GM19463 (cell line): Measurements from ENCODE around the gene PTPRE.

Source experiments
- ATAC-seq: cut with Tn5 transposase; IDR thresholded peaks from one replicate; pipeline ENCODE4 v1.9.1; 2021; ENCODE audit warnings: mild to moderate bottlenecking, moderate library complexity; ENCODE audit not compliant: unreplicated experiment

Gene PTPRE

DNA sequence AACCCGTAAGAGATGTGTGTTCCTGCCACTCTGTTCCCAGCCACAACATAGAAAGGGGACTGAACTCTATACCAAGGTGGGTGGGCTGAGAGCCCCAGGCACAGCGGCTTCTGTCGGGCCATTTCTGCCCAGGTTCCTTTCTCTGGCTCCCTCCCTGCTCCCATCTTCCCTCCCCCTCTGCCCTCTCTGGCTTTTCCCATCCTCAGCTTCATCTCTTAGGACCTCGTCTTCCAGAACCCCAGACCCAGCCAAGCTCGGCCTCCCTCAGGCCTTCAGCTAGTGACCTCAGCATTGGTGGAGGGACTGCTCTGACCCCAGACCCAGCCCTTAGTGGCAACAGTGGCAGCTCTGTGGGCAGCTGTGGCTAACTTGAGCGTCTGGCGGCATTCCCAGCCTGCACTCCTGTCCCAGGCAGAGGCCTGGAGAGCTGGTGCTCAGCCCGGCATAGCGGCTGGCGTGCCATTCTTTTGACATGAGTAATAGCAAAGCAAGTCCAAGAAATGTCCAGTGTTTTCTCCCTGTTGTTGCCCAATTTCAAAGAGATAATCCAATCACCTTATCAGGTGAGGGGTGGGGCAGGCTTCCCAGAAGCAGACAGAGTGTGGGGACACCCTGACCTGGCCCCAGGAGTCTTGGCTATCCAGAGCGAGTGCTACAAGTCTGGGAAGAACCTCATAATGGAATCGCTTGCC, 15.9 kb downstream of the PTPRE start:
- ATAC-seq: no peak

DNA sequence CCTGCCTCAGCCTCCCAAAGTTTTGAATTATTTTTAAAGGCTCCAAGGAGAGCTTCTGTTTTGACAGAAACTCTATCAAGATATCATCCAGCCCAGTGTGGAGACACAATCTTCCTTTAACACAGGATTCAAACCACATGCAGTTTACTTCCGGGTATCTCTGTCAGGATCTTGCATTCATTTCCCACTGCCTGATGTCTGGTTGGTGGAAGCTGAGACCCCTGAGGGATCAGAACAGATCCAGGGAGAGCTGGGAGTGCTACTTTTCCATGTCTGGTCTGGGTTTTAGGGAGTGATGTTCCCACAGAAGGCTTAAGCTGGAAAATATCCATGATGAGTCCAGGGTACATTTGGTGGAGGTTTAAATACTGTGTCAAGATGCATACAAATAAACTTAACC, 16.7 kb downstream of the PTPRE start:
- no peak for ATAC-seq

DNA sequence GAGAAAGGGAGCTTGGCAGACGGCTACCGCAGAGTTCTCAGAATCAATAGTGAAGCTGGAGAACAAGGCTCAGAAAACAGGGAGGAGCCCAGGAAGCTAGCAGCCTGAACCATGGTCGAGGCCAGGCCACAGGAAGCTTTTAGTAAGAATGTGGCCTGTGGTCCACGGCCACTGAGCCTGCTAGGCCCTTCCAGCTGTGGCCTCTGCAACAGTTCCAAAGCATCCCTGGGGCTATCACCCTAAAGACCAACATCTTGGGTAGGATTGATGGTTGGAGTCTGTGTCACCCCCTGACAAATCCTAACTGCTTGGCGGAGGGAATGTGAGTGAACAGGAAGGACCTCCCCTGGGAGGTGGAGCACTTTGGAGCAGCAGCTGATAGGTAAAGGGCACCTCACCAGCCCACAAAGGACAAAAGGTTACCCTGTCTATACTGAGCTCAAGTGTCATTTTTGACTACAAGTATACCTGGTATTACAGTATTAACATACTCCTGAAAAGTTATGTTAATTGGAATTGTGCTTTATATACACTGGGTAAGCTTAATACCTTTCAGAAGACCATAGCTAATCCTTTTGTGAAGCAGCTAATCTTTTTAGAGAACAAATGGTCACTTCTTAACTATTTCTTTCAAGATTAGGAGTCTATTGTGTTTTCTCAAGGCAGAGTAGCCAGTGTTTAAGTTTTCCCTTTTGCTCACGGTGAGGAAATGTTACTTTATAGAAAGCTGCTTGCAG, 18.7 kb downstream of the PTPRE start:
- no peak for ATAC-seq

DNA sequence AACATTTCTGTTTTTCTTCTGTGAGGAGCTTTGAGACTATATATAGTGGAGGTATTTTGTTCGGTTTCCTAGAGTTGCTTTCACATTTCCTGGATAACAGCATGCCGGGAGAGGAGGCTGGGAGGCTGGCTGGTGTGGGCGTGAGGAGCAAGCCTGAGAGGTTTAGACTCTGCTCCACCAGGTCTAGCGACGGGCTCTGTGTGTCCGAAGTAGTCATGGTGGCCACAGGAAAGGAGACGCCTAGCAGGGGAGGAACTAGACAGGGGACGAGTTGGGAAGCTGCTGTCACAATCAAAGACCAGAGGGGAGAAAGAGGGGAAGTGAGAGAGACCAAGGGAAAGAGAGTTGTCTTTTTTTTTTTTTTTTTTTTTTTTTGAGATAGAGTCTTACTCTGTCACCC, 19.6 kb downstream of the PTPRE start:
- no peak for ATAC-seq

DNA sequence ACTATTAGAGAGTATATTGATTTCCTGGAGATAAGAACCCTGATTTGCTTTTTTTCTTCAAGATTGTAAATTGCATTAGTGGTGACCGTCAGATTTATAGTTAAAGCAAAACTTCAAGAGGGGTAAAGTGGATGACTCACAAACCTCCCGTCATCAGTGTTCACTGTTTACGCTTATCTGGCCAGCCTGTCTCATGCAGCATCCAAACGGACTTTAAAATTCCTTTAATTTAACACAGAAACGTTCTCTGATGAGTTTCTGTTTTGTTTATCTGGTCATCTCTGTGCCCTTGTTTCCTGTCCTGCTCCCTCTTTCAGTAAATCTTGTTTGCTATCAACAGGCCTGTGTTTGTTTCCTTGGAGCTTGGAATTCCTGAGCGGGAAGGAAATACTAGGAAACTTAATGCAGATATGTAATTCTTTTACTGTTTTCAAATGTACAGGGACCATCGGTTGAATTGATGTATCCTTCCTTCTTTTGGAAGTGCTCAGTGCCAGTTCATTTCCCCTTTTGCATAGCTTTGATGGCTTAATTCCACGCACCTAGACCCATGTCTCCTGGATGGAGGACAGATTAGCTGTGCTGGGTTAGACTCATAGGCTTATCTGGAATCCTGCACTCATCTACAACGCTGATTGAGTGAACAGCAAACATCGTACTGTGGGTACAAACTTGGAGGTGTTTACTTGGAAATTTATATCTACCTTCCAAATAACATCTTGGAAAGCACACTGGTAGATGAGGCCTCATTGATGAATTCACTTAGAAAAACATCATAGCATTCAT, 21.3 kb downstream of the PTPRE start:
- no peak for ATAC-seq

DNA sequence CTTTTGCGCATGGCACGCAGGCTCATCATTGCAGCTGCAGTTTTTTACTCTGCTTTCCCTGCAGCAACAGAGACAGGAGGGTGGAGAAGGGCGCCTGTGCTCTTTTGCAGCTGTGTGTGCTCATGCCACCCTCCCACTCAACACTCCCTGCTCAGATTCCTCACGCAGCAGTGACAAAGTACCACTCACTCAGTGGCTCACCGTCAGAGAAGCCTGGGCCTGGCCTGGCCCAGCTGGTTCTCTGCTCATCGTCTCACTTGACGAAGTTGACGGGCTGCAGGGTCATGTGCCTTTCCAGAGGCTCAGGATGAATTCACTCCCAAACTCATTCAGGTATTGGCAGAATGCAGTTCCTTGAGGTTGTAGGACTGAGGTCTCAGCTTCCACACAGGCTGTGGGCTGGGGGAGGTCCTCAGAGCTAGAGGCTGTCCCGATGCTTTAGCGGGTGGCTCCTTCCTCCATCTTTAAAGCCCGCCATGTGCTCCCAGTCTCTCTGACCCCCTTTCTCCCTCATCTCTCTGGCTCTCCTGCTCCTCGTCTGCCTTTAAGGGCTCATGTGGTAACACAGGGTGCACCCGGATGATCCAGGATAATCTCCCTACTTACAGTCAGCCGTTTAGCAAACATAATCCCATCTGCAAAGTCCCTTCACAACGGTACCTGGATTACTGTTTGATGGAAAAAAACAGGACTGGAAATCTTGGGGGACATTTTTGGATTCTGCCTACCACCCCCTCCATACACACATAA, 25.8 kb downstream of the PTPRE start:
- no peak for ATAC-seq

DNA sequence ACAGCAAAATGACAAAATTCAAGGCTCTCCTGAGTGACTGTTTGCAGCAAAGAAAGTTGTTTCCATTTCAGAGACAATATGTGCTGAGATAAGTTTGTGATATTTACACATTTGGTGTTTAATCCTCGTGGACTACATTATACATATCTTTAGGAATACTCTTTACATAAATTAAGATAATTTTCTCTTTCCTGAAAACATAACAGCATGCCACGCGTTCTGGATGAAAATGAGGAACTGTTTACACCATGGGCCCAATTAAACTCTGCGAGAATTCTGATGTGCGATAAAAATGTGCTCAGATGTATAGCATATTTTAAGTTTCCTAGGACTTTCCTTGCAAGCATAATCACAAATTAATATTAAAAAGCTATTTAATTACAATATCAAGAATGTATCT, 26.4 kb downstream of the PTPRE start:
- no peak for ATAC-seq

DNA sequence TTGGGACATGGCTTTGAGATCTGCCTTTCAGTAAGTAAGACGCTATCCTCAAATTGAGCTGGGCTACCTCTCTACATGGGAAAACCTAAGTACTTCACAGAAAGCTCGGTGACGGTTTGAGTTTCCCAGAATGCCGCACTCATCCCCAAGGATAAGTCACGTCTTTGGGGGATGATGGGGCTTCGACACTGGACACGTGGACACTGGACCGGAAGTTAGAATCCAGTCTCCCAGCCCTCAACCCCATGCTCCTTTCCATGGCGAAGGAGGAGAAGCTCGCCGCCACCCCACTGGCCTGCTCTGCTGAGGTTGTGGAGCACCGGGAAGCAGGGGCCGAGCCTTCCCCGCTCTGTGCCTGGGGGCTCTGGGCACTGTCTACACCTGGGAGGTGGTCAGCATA, 27.5 kb downstream of the PTPRE start:
- ATAC-seq: no peak

DNA sequence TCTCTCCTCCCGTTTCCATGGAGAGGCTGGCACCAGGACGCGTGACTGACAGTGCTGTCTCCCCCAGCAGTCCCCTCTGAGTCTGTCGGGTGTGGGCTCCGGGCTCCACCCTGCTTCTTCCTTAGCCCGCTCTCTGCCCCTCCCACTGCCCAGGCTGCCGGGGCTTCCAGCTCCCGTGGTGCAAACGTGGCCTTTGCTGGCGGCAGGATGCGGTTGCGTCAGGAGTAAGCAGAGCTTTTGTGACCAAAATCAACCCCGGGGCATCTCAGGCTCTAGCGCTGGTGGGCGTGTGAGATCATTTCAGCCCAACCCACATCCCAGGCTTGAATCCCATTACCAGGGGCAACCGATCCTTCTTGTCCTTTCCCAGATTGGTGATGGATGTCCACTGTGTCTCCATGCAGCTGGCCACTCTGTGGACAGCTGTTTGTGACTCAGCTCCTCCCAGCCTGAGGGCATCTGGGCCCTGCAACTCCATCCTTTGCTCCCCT, 28.2 kb downstream of the PTPRE start:
- no peak for ATAC-seq

DNA sequence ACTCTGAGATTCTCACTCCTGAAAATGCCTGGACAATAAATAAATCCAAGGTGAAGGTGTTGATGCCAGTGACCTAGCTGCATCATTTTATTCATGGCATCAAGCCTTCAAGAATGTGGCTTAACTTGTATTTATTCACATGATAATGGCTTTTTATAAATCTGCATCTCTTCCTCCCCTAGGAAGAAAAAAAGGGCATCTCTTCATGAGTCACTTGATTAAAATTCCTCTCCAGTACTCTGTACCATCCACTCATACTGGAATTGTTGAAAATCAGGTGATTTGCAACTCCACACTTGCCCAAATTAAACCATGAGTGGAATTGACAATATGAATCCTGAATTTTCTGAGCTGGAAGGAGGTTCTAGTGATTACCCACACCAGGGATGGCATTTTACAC, 30.2 kb downstream of the PTPRE start:
- no peak for ATAC-seq

DNA sequence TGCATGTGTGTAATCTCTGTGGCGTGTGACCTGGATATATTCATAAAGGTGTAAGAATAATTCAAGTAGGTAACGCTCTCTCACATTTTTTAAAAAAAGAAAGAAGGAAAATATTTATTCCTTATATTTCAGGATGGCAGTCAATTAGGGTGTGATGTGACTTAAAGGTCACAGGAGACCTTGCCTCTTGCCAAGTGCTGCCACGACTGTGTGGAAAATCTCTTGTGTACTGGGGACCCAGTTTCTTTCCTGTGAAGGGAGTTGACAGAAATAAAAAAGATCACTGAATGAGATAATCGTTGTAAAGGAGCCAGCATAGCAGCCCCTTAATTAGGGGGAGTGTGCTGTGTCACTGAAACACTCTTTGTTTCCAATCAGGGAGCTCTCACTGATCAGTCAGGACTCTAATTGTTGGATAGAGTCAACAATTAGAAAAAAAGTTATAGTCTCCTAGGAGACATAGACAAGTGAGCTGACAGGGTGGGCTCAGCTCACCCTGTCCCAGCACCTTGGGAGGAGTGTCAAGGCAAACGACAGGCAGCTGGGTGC, 31.1 kb downstream of the PTPRE start:
- ATAC-seq: no peak

DNA sequence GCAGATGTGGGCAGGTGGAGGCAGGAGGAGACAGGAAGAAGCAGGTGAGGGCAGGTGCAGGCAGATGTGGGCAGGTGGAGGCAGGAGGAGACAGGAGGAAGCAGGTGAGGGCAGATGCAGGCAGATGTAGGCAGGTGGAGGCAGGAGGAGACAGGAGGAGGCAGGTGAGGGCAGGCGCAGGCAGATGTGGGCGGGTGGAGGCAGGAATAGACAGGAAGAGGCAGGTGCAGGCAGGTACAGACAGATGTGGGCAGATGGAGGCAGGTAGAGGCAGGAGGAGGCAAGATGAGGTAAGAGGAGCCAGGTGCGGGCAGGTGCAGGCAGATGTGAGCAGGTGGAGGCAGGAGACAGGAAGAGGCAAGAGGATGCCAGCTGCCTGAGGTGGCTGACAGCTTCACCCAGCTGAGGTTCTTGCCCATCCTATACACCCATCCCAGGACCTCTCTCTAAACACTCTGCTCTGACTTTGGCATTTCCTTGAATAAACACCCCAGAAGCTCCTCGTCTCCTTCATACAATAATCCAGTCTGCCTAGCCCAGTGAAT, 33.0 kb downstream of the PTPRE start:
- ATAC-seq: no peak

DNA sequence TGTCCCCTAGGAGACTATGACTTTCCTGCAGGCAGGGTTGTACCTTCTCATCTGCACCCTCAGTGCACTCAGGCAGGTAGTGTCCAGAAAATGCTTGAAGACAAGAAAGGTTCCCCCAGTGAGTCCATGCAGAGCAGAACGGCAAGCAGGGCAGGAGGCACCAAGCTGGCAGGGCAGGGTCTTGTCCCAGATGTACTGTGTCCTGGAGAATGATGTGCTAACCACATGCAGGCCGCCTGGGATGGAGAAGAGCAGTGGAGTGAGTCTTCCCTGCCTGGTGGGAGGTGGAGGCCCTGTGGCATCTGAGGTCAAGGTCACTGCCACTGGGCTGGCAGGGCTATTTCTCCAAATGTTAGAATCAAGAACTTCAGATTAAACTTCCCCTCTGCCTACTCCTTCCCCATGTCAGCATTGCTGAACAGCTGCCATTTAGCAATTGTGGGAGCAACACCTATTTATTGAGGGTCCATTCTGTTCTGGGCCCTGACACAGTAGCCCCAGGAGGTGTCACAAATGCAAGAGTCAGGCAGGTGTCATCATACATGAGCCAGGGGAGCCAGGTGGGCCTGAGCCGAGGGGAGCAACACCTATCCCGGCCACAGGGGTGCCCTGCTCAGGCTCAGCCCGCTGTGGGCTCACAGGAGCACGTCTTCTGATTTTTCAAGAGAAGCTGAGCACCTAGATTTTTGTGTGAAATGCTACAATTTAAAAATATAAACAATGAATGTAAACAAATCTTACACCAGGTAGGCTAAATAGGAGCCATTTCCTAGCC, 34.1 kb downstream of the PTPRE start:
- no peak for ATAC-seq

DNA sequence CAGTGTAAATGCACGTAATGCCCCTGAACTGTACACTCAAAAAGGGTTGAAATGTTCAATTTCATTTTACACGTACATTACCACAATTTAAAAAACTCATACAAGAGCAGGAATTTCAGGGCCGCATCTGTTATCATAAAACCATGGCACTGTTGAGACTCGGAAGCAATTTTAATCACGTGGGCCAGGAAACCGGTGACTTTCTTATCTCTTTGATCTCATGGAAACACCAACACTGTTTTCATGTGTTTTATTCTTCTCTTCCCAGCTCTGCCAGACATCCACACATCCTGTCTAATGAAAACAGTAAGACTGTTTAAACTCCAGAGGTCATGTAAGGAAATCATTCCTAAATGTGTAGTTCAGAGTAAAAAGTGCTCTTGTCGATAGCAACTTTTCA, 35.9 kb downstream of the PTPRE start:
- no peak for ATAC-seq

DNA sequence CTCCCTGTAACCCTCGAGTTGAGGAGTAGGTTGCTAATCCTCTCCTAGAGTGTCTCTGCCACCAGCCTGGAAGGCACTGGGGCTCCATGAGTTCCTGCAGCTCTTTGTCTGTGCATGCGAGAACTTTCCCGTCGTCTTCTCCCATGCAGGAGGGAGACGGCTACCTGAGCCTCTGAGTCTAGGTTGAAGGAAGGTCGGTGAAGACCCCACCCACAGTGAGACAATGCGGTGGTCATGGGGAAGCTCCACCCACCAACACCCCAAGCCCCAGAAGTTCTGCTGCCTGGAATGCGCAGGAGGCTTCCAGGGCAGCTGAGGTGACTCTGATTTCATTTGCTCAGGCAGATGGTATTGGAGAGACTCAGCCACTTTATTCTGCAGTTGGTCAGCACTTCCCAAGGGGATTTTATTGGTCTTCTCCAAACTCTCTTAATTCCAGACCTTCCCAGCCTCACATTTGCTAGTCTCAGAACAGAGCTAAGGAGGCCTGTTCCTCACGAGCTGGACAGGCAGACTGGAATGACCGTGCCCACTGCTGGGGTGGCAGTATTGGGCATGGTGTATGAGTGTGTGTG, 36.5 kb downstream of the PTPRE start:
- ATAC-seq: no peak

DNA sequence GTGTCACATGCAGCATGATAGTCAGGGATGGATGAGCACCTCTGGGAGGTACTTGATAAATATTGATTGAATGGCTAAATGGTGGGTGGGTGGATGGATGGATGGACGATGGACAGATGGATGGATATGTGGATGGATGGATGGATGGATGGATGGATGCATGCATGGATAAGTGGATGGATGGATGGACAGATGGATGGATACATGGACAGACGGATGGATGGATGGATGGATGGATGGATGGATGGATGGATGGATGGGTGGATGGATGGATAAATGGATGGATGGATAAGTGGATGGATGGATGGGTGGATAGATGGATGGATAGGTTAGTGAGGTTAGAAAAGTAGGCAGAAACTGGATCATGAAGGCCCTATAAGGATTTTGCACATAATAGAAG, 37.4 kb downstream of the PTPRE start:
- no peak for ATAC-seq

DNA sequence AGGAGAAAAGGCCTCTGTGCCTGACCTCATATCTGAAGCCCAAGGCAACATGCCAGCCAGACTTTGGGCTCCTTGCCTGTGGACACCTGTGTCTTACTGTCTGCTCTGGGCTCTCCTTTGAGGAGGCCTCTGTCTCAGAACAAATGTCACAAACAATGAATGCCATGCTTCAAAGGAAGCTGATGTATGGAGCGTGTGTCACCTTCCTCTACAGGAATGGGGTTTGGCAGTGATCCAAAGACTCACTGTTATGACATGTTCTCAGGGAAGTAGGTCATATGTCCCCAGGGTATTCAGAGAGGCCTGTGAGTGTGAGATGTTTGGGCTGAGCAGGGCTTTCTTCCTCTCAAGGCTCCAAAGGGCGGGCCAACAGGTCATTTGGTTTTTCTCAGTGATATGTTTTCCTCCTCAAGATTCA, 38.4 kb downstream of the PTPRE start:
- peak; percentile 66 for ATAC-seq

DNA sequence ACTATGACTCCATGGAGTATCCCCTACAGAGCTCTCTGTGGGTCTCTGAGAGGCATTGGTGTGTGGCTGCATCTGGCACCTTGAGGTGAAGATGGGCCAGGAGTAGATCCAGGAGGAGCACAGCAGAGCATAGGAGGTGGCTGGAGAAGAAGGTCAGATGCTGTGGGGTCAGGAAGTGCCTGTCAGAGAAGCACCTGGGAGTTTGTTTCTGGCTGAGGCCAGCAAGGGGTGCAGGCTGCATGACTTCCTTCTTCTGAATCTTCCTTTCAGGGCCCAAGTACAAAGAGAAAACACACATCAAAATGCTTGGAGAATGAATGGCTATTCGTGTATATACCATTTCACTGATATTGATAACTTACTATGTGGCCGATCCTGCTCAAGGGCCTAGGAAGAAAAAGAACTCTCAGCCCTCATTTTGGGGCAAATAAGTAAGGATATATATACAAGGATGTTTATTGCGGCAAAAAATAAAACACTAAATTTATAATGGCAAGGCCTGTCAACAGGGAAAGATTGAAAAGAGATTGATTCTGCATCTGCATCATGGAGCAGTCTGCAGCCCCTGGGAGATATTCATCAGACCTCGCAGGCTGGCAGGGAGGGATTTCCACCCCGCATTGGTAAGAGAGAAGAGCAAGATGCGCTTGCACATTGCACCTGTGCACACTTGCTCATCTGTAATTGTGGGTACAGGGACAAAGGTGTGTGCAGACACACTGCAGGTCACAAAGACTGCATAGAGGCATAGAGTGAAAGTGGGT, 39.2 kb downstream of the PTPRE start:
- no peak for ATAC-seq

DNA sequence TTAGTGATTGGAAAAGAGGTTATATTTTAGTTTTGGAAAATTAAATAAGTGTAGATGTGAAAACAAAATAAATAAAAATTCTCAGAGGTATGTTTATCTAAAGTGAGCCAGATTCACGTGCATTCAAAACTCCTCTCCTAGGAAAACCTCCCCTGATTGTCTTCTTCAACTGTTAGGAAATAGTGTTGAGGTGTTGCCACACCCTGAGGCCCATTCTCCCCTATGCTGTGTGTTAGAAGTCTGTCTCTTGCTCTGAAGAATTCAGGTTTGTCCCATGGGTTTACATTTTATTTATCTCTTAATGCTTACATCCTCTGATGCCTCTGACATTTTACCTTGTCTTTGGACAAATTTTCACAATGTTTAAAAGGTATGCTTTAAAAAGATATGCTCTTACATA, 40.3 kb downstream of the PTPRE start:
- no peak for ATAC-seq
